ENCODE data around the gene CST2. TPM values are rescaled to one million over a fixed set of nuclear protein-coding genes. Genes with fewer than 3 reads are reported as not detected.

CST2 gene
- not detected for total RNA-seq (2021; ENCODE audit: unreplicated experiment)
- polyA plus RNA-seq (2012; ENCODE audit: insufficient read length) = not detected
- not detected for Bru-seq, nascent RNA
- not detected for BruChase-seq, experiment 1, labeled RNA remaining after a 2-hour chase
- BruChase-seq, experiment 2, labeled RNA remaining after a 6-hour chase = not detected
- long read RNA-seq = 0 reads

GRCh38 chr20:23826541-23827021 lies at the start of gene CST2:
TSS of gene CST2 (minus strand) at chr20:23826729. CDS start at chr20:23826660, 69 bp downstream.
- intact Hi-C loops (cut with micrococcal nuclease; ENCODE audit: unreplicated experiment) = no loop called here
- TF ChIP-seq SIN3A (IDR thresholded peaks at IDR 0.05; ENCODE audit: borderline replicate concordance, insufficient read depth, low read depth, low read length) (no peak), POLR2AphosphoS5 (IDR thresholded peaks at IDR 0.05; ENCODE audit: low read depth, low read length) (no peak), REST (IDR thresholded peaks at IDR 0.05; ENCODE audit: insufficient read depth in 1 of 2, low read depth in 2 of 2, low read length in 1 of 2) (no peak), TCF7L2 (IDR thresholded peaks at IDR 0.05; ENCODE audit: low read depth, low read length) (no peak), CTCF (IDR thresholded peaks at IDR 0.05) (no peak)
- ChIA-PET POLR2A (no interaction called here), CTCF (no interaction called here)
- Histone ChIP-seq H3K36me3 (ENCODE audit: control insufficient read depth, insufficient read depth, low read length) (no peaks in the 10 kb centered on the region), H3K27ac (ENCODE audit: low read length) (no peak within 1 kb of the TSS), H3K4me3 (ENCODE audit: low read depth in 2 of 2, low read length in 2 of 2) (no peak within 1 kb of the TSS), H3K4me1 (ENCODE audit: control insufficient read depth, insufficient read depth, low read length) (no peaks in the 10 kb centered on the region), H3K9me3 (ENCODE audit: control insufficient read depth, insufficient read depth, low read depth, low read length) (no peaks in the 10 kb centered on the region), H3K27me3 (ENCODE audit: control insufficient read depth, insufficient read depth, low read length) (no peaks in the 10 kb centered on the region)
- BruUV-seq (replicated peaks) = no TSS peak
- ATAC-seq = no peak
- in situ Hi-C loops (cut with HindIII; ENCODE audit: low pct_unique_long_range_greater_than_20kb, low sequenced_read_pairs) = no loop called here
- DNase-seq (ENCODE audit: low read depth, low spot score) = no peak

GRCh38 chr20:23875606-23876237 lies 49.2 kb upstream of the CST2 start:
- intact Hi-C loops (cut with micrococcal nuclease; ENCODE audit: unreplicated experiment) = no loop called here
- H3K36me3 ChIP-seq (ENCODE audit: control insufficient read depth, insufficient read depth, low read length) = no peaks in the 10 kb centered on the region
- in situ Hi-C loops (cut with HindIII; ENCODE audit: low pct_unique_long_range_greater_than_20kb, low sequenced_read_pairs) = no loop called here
- ATAC-seq (no peak), DNase-seq (ENCODE audit: low read depth, low spot score) (no peak)
- no peaks in the 10 kb centered on the region for H3K4me1 ChIP-seq (ENCODE audit: control insufficient read depth, insufficient read depth, low read length)
- H3K27me3 ChIP-seq (ENCODE audit: control insufficient read depth, insufficient read depth, low read length) = no peaks in the 10 kb centered on the region
- H3K27ac ChIP-seq (ENCODE audit: low read length) = no peak overlapping the region
- H3K4me3 ChIP-seq (ENCODE audit: low read depth in 2 of 2, low read length in 2 of 2) = no peak overlapping the region
- ChIA-PET POLR2A (no interaction called here), CTCF (no interaction called here)
- TF ChIP-seq CTCF (IDR thresholded peaks at IDR 0.05) (no peak), REST (IDR thresholded peaks at IDR 0.05; ENCODE audit: insufficient read depth in 1 of 2, low read depth in 2 of 2, low read length in 1 of 2) (no peak), POLR2AphosphoS5 (IDR thresholded peaks at IDR 0.05; ENCODE audit: low read depth, low read length) (no peak), SIN3A (IDR thresholded peaks at IDR 0.05; ENCODE audit: borderline replicate concordance, insufficient read depth, low read depth, low read length) (no peak), TCF7L2 (IDR thresholded peaks at IDR 0.05; ENCODE audit: low read depth, low read length) (no peak)
- BruUV-seq (replicated peaks) = no TSS peak
- H3K9me3 ChIP-seq (ENCODE audit: control insufficient read depth, insufficient read depth, low read depth, low read length) = no peaks in the 10 kb centered on the region

Measured in Panc1 (cell line).